ENCODE measurements around the gene ZFYVE16. TPM values are rescaled to one million over a fixed set of nuclear protein-coding genes. Genes with fewer than 3 reads are reported as not detected.
"Not testable (repeated sequence)": the region's sequence is repeated elsewhere in the genome, so short reads cannot be mapped to it uniquely, and the experiment has no call there.

ZFYVE16 gene
- 10 to 100 TPM; 46.5 to 89.3 (median 78.3) TPM for polyA plus RNA-seq (ENCODE audit: insufficient read length in 4 of 4)

- DNase-seq (ENCODE audit: low read depth in 4 of 4, low spot score in 3 of 4): peak; percentile 96 to 97 (median 96)
Measured at GRCh38 chr5:80407735-80408483, at the start of gene ZFYVE16. ZFYVE16 (plus strand) TSS chr5:80408064; CDS start chr5:80434148, 26,084 bp downstream.

- no peak for DNase-seq (ENCODE audit: low read depth in 4 of 4, low spot score in 3 of 4)
Measured at GRCh38 chr5:80360914-80361444, 46.9 kb upstream of the ZFYVE16 start.

- DNase-seq (ENCODE audit: low read depth in 4 of 4, low spot score in 3 of 4): no peak
Measured at GRCh38 chr5:80364892-80365291, 43.0 kb upstream of the ZFYVE16 start.

GRCh38 chr5:80368661-80369480 lies 39.0 kb upstream of the ZFYVE16 start:
- DNase-seq (ENCODE audit: low read depth in 4 of 4, low spot score in 3 of 4): no peak

- no peak for DNase-seq (ENCODE audit: low read depth in 4 of 4, low spot score in 3 of 4)
Measured at GRCh38 chr5:80369521-80369920, 38.3 kb upstream of the ZFYVE16 start.

GRCh38 chr5:80370390-80370789 lies 37.5 kb upstream of the ZFYVE16 start:
- DNase-seq (ENCODE audit: low read depth in 4 of 4, low spot score in 3 of 4): no peak

GRCh38 chr5:80372780-80373179 lies 35.1 kb upstream of the ZFYVE16 start:
- no peak for DNase-seq (ENCODE audit: low read depth in 4 of 4, low spot score in 3 of 4)

GRCh38 chr5:80374188-80374587 lies 33.7 kb upstream of the ZFYVE16 start:
- DNase-seq (ENCODE audit: low read depth in 4 of 4, low spot score in 3 of 4): no peak

- no peak for DNase-seq (ENCODE audit: low read depth in 4 of 4, low spot score in 3 of 4)
Measured at GRCh38 chr5:80376557-80376956, 31.3 kb upstream of the ZFYVE16 start.

- DNase-seq (ENCODE audit: low read depth in 4 of 4, low spot score in 3 of 4): no peak
Measured at GRCh38 chr5:80382488-80382887, 25.4 kb upstream of the ZFYVE16 start.

GRCh38 chr5:80387063-80387768 lies 20.6 kb upstream of the ZFYVE16 start:
- DNase-seq (ENCODE audit: low read depth in 4 of 4, low spot score in 3 of 4): no peak

- DNase-seq (ENCODE audit: low read depth in 4 of 4, low spot score in 3 of 4): no peak
Measured at GRCh38 chr5:80389580-80389979, 18.3 kb upstream of the ZFYVE16 start.

- DNase-seq (ENCODE audit: low read depth in 4 of 4, low spot score in 3 of 4): not testable (repeated sequence)
Measured at GRCh38 chr5:80390413-80390812, 17.5 kb upstream of the ZFYVE16 start.

GRCh38 chr5:80391267-80391666 lies 16.6 kb upstream of the ZFYVE16 start:
- DNase-seq (ENCODE audit: low read depth in 4 of 4, low spot score in 3 of 4): not testable (repeated sequence)

GRCh38 chr5:80399526-80400239 lies 8.2 kb upstream of the ZFYVE16 start:
- DNase-seq (ENCODE audit: low read depth in 4 of 4, low spot score in 3 of 4): no peak

- DNase-seq (ENCODE audit: low read depth in 4 of 4, low spot score in 3 of 4): not testable (repeated sequence)
Measured at GRCh38 chr5:80400368-80400767, 7.5 kb upstream of the ZFYVE16 start.

GRCh38 chr5:80403782-80404181 lies 4.1 kb upstream of the ZFYVE16 start:
- DNase-seq (ENCODE audit: low read depth in 4 of 4, low spot score in 3 of 4): no peak

- no peak for DNase-seq (ENCODE audit: low read depth in 4 of 4, low spot score in 3 of 4)
Measured at GRCh38 chr5:80406980-80407734, 707 bp upstream of the ZFYVE16 start.

Data from left renal pelvis (tissue), 4 donors.